Tibial nerve (tissue), 4 donors: ENCODE measurements around the gene C19orf73. TPM values are rescaled to one million over a fixed set of nuclear protein-coding genes. Genes with fewer than 3 reads are reported as not detected.

Source experiments
- DNase-seq, 2 donors: peaks; one replicate each; pipeline ENCODE4 v3.0.0-alpha.2; 2019; ENCODE audit warnings: low spot score in 2 of 2
- H3K27ac ChIP-seq, 4 donors: fragments of 200-600 bp; sonication (generic) in 3 of 4; one replicate each; pipeline ENCODE4 v1.5.1; 2017 to 2019; ENCODE audit warnings: mild to moderate bottlenecking in 1 of 4
- H3K27me3 ChIP-seq, 2 donors: fragments of 200-600 bp; sonication (generic) in 1 of 2; one replicate each; pipeline versions ENCODE4 v1.5.1 to v1.6.0; 2017 to 2019
- H3K36me3 ChIP-seq, 3 donors: fragments of 200-600 bp; sonication (generic); one replicate each; pipeline ENCODE4 v1.5.1; 2018 to 2019
- H3K4me1 ChIP-seq, 4 donors: fragments of 200-600 bp; sonication (generic) in 3 of 4; one replicate each; pipeline ENCODE4 v1.5.1; 2017 to 2019
- H3K4me3 ChIP-seq, 4 donors: fragments of 200-600 bp; sonication (generic) in 3 of 4; one replicate each; pipeline ENCODE4 v1.5.1; 2017 to 2019; ENCODE audit warnings: mild to moderate bottlenecking in 1 of 4, moderate library complexity in 1 of 4
- H3K9me3 ChIP-seq, 4 donors: fragments of 200-600 bp; sonication (generic) in 3 of 4; one replicate each; pipeline ENCODE4 v1.5.1; 2017 to 2019
- EP300 ChIP-seq, 2 donors: sonication (generic); formaldehyde crosslinking; IDR thresholded peaks; one replicate each; pipeline ENCODE4 v1.6.1; 2017; ENCODE audit warnings: antibody characterized with exemption in 2 of 2, mild to moderate bottlenecking in 1 of 2
- POLR2A ChIP-seq, 2 donors: fragments of 450-650 bp; IDR thresholded peaks; one replicate each; pipeline ENCODE4 v1.6.1; 2017; ENCODE audit warnings: antibody characterized with exemption in 2 of 2, mild to moderate bottlenecking in 2 of 2, moderate library complexity in 2 of 2
- WGBS, 2 donors: methylation state at CpG; one replicate each; pipeline ENCODE4 v1.1.5; 2018; 5-methylcytosine and 5-hydroxymethylcytosine counted together
- total RNA-seq, 4 donors: library from RNA; depleted of rRNA; stranded (reverse); fragments of >200 nt; gene quantifications; one replicate each; pipeline ENCODE4 v1.1.0, GENCODE V29; 2016
- TF ChIP-seq, protein P1 (sequence below), 5 experiments: fragments of 200-600 bp in 3 of 5; fragments of 450-650 bp in 2 of 5; sonication (generic) in 3 of 5; IDR thresholded peaks; one replicate each; pipeline ENCODE4 v1.5.1; 2016 to 2019; ENCODE audit warnings: antibody characterized with exemption in 5 of 5, mild to moderate bottlenecking in 3 of 5, moderate library complexity in 2 of 5

The C19orf73 gene, protein sequence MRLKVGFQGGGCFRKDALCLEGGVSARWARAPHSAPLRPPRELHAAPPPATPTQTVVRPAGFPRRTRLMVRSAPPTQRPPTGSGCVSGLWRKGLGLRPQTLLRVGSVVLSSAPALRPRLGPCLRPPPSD
- 1 to 10 TPM in 3 of 4 donors, not detected in 1; 1.0 to 7.8 (median 5.0) TPM for total RNA-seq

DNA sequence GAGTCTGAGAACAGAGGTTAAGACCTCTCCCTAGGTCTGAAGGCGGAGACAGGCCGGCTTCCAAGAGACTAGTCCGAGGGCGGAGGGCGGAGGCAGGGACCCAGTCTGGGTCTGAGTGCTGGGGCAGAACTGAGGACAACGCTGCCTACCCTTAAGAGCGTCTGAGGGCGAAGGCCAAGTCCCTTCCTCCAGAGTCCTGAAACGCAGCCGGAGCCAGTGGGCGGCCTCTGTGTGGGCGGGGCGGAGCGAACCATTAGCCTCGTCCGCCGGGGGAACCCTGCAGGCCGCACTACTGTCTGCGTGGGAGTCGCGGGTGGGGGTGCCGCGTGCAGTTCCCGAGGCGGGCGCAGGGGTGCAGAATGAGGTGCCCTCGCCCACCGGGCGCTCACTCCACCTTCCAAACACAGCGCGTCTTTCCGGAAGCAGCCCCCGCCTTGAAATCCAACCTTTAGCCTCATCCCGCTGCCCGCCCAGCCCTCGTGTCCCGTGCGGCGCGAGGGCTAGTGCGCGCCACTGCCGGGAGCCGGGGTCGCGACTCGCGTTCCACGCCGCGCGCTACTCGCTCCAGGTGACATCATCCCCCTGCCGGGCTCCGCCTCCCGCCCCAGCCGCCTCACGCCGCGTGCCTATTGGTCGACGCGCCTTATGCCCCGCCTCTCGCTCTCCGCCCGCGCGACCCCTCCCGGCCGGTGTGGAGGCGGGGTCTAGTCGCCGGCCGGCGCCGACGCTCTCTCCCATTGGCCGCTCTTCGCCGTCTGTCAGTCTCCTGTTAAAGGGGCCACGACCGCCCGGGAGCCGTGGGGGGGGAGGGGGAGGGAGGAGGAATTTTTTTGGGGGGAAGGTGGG, at the start of gene C19orf73:
Gene C19orf73 (minus strand): TSS at position 579 of the 846 bp plus-strand sequence. CDS start 121 bp downstream, at position 458.
- peak; percentile 21 to 75 for TF ChIP-seq POLR2A (IDR thresholded peaks at IDR 0.05)
- TF ChIP-seq, protein P1, sequence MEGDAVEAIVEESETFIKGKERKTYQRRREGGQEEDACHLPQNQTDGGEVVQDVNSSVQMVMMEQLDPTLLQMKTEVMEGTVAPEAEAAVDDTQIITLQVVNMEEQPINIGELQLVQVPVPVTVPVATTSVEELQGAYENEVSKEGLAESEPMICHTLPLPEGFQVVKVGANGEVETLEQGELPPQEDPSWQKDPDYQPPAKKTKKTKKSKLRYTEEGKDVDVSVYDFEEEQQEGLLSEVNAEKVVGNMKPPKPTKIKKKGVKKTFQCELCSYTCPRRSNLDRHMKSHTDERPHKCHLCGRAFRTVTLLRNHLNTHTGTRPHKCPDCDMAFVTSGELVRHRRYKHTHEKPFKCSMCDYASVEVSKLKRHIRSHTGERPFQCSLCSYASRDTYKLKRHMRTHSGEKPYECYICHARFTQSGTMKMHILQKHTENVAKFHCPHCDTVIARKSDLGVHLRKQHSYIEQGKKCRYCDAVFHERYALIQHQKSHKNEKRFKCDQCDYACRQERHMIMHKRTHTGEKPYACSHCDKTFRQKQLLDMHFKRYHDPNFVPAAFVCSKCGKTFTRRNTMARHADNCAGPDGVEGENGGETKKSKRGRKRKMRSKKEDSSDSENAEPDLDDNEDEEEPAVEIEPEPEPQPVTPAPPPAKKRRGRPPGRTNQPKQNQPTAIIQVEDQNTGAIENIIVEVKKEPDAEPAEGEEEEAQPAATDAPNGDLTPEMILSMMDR (IDR thresholded peaks at IDR 0.05) = peak in 4 of 5 experiments; percentile 5 to 70 (median 41)
- TF ChIP-seq EP300 (IDR thresholded peaks at IDR 0.05) = peak; percentile 45 to 89
- peaks cover 0 to 49% (median 23%) of the 10 kb centered on the region in 4 donors for H3K4me1 ChIP-seq
- H3K4me3 ChIP-seq = peak within 1 kb of the TSS; percentile 33 to 76 (median 62)
- H3K27ac ChIP-seq = peak within 1 kb of the TSS; percentile 85 to 98 (median 90)
- H3K27me3 ChIP-seq = peaks cover 0 to 3% of the 10 kb centered on the region in 2 donors
- 0 to 1% methylated on average over 36 to 55 of the region's 85 CpGs for WGBS, 2 donors
- DNase-seq = peak; percentile 85 to 88
- peaks cover 0 to 3% (median 0%) of the 10 kb centered on the region in 3 donors for H3K36me3 ChIP-seq
- H3K9me3 ChIP-seq = no peaks in the 10 kb centered on the region

DNA sequence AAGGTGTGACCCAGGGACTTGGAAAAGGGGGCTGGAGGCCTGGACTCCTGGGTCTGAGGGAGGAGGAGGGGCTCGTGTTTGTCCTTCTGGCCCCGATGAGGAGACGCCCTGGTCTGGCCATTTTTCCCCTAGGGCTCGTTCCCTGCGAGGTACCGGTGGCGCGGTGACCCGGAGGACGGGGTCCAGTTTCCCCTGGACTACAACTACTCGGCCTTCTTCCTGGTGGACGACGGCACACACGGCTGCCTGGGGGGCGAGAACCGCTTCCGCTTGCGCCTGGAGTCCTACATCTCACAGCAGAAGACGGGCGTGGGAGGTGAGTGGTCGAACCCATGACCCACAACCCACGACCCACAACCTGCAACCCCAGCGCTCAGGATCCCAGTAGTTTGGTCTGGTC, 49.5 kb upstream of the C19orf73 start:
- DNase-seq = no peak
- H3K36me3 ChIP-seq = peaks cover 0 to 53% (median 0%) of the 10 kb centered on the region in 3 donors
- H3K9me3 ChIP-seq = no peaks in the 10 kb centered on the region
- H3K27ac ChIP-seq = no peak overlapping the region
- TF ChIP-seq POLR2A (IDR thresholded peaks at IDR 0.05) (no peak), EP300 (IDR thresholded peaks at IDR 0.05) (no peak)
- TF ChIP-seq, protein P1 (IDR thresholded peaks at IDR 0.05) = no peak
- H3K27me3 ChIP-seq = peaks cover 0 to 25% of the 10 kb centered on the region in 2 donors
- H3K4me1 ChIP-seq = peaks cover 0 to 12% (median 0%) of the 10 kb centered on the region in 4 donors
- 90 to 97% methylated on average over 23 of the region's 23 CpGs for WGBS, 2 donors
- no peak overlapping the region for H3K4me3 ChIP-seq

DNA sequence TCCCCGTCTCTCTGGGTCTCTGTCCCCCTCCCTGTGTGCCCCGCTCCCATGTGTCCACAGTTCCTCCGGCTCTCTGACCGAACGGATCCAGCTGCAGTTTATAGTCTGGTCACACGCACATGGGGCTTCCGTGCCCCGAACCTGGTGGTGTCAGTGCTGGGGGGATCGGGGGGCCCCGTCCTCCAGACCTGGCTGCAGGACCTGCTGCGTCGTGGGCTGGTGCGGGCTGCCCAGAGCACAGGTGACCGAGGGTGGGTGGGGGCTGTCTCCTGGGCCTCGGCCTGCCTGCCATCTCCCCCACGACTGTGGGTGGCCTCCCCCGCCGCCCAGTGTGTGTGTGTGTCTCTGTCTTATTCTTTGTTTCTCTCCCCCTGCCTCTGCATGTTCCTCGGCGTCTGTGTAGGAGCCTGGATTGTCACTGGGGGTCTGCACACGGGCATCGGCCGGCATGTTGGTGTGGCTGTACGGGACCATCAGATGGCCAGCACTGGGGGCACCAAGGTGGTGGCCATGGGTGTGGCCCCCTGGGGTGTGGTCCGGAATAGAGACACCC, 49.0 kb upstream of the C19orf73 start:
- DNase-seq = no peak
- Histone ChIP-seq H3K4me3 (no peak overlapping the region), H3K27me3 (peaks cover 0 to 25% of the 10 kb centered on the region in 2 donors), H3K9me3 (no peaks in the 10 kb centered on the region), H3K27ac (no peak overlapping the region), H3K4me1 (peaks cover 0 to 12% (median 0%) of the 10 kb centered on the region in 4 donors), H3K36me3 (peaks cover 0 to 48% (median 0%) of the 10 kb centered on the region in 3 donors)
- WGBS, 2 donors = 60 to 73% methylated on average over 21 to 25 of the region's 25 CpGs
- TF ChIP-seq POLR2A (IDR thresholded peaks at IDR 0.05) = no peak
- no peak for TF ChIP-seq EP300 (IDR thresholded peaks at IDR 0.05)
- TF ChIP-seq, protein P1 (IDR thresholded peaks at IDR 0.05) = no peak

DNA sequence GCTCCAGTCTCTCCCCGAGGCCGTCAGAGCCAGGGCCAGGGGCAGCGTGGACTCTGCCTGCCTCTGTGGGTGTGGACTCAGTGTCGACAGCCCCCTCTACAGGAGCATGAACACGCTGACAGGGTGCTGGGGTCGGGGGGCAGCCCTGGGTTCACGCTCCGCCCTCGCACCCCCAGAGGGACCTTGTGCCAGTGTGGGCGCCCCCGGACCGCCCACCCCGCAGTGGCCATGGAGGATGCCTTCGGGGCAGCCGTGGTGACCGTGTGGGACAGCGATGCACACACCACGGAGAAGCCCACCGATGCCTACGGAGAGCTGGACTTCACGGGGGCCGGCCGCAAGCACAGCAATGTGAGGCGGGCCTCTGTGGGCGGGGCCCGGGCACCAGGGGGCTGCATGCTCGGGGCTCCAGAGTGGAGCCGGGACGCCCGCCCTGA, 46.9 kb upstream of the C19orf73 start:
- no peak for DNase-seq
- Histone ChIP-seq H3K27me3 (peaks cover 0 to 29% of the 10 kb centered on the region in 2 donors), H3K27ac (peak overlapping the region in 2 of 4 donors; percentile 49 to 52), H3K4me3 (no peak overlapping the region), H3K36me3 (peaks cover 0 to 27% (median 0%) of the 10 kb centered on the region in 3 donors), H3K9me3 (no peaks in the 10 kb centered on the region), H3K4me1 (peaks cover 0 to 12% (median 0%) of the 10 kb centered on the region in 4 donors)
- WGBS, 2 donors = 24 to 25% methylated on average over 16 to 30 of the region's 30 CpGs
- TF ChIP-seq, protein P1 (IDR thresholded peaks at IDR 0.05) = no peak
- TF ChIP-seq POLR2A (IDR thresholded peaks at IDR 0.05) (no peak), EP300 (IDR thresholded peaks at IDR 0.05) (no peak)
